Central memory CD8-positive, alpha-beta T cell (primary cell): Measurements from ENCODE around the gene FZD2.
"Not testable (repeated sequence)": the region's sequence is repeated elsewhere in the genome, so short reads cannot be mapped to it uniquely, and the experiment has no call there.

Experiments used
- ATAC-seq: fragments of 150-1000 bp; cut with Tn5 transposase; replicated peaks from 2 replicates; pipeline ENCODE4 v1.10.0; 2022; ENCODE audit warnings: mild to moderate bottlenecking, moderate FRiP score, moderate number of reproducible peaks; ENCODE audit not compliant: poor library complexity, severe bottlenecking; ENCODE audit errors: extremely low read depth
- DNase-seq, 2 donors: peaks; one replicate each; pipeline ENCODE4 v3.0.0; 2021; ENCODE audit warnings: low spot score in 2 of 2
- H3K27ac Mint-ChIP-seq: one replicate; pipeline ENCODE4 v1.8.0; 2022; ENCODE audit warnings: low read depth, mild to moderate bottlenecking, moderate library complexity, mixed read lengths
- H3K27me3 Mint-ChIP-seq: one replicate; pipeline ENCODE4 v1.8.0; 2022; ENCODE audit warnings: mixed read lengths
- H3K36me3 Mint-ChIP-seq: one replicate; pipeline ENCODE4 v1.8.0; 2022; ENCODE audit warnings: mild to moderate bottlenecking, moderate library complexity, mixed read lengths; ENCODE audit not compliant: insufficient read depth
- H3K4me1 Mint-ChIP-seq: one replicate; pipeline ENCODE4 v1.8.0; 2022; ENCODE audit warnings: mixed read lengths
- H3K4me3 Mint-ChIP-seq: one replicate; pipeline ENCODE4 v1.8.0; 2022; ENCODE audit warnings: mild to moderate bottlenecking, moderate library complexity, mixed read lengths
- H3K9me3 Mint-ChIP-seq: one replicate; pipeline ENCODE4 v1.8.0; 2022; ENCODE audit warnings: mixed read lengths

The FZD2 gene

GRCh38 chr17:44556832-44557606, at the start of gene FZD2:
Gene FZD2, plus strand, starts transcription at chr17:44557484. Its CDS starts 205 bp downstream, at chr17:44557689.
- Mint-ChIP-seq H3K4me1 (peaks cover 31% of the 10 kb centered on the region), H3K4me3 (peak within 1 kb of the TSS; percentile 98), H3K27ac (peak within 1 kb of the TSS; percentile 55), H3K27me3 (peaks cover 77% of the 10 kb centered on the region), H3K36me3 (peaks cover 5% of the 10 kb centered on the region), H3K9me3 (no peaks in the 10 kb centered on the region)
- peak; percentile 78 for ATAC-seq
- DNase-seq: peak; percentile 29 to 34

- H3K27ac Mint-ChIP-seq, H3K36me3 Mint-ChIP-seq, H3K4me3 Mint-ChIP-seq, DNase-seq, H3K9me3 Mint-ChIP-seq, H3K4me1 Mint-ChIP-seq, ATAC-seq: not testable (repeated sequence)
- H3K27me3 Mint-ChIP-seq: peaks cover 14% of the 10 kb centered on the region
Measured at GRCh38 chr17:44511241-44512134, 45.8 kb upstream of the FZD2 start.

- H3K27ac Mint-ChIP-seq: no peak overlapping the region
- ATAC-seq: no peak
- H3K4me1 Mint-ChIP-seq: no peaks in the 10 kb centered on the region
- peaks cover 30% of the 10 kb centered on the region for H3K27me3 Mint-ChIP-seq
- no peak overlapping the region for H3K4me3 Mint-ChIP-seq
- DNase-seq: no peak
- H3K9me3 Mint-ChIP-seq: no peaks in the 10 kb centered on the region
- H3K36me3 Mint-ChIP-seq: no peaks in the 10 kb centered on the region
Measured at GRCh38 chr17:44518032-44518431, 39.3 kb upstream of the FZD2 start.

GRCh38 chr17:44522883-44523671, 34.2 kb upstream of the FZD2 start:
- ATAC-seq (no peak), DNase-seq (peak in 1 of 2 donors; percentile 13)
- peaks cover 2% of the 10 kb centered on the region for H3K36me3 Mint-ChIP-seq
- H3K27me3 Mint-ChIP-seq: peaks cover 36% of the 10 kb centered on the region
- no peaks in the 10 kb centered on the region for H3K9me3 Mint-ChIP-seq
- no peaks in the 10 kb centered on the region for H3K4me1 Mint-ChIP-seq
- no peak overlapping the region for H3K27ac Mint-ChIP-seq
- no peak overlapping the region for H3K4me3 Mint-ChIP-seq

- Mint-ChIP-seq H3K4me3 (no peak overlapping the region), H3K9me3 (no peaks in the 10 kb centered on the region), H3K27me3 (peaks cover 31% of the 10 kb centered on the region), H3K36me3 (peaks cover 2% of the 10 kb centered on the region), H3K4me1 (no peaks in the 10 kb centered on the region), H3K27ac (no peak overlapping the region)
- no peak for DNase-seq
- ATAC-seq: no peak
Measured at GRCh38 chr17:44523672-44523972, 33.7 kb upstream of the FZD2 start.

GRCh38 chr17:44527102-44527501, 30.2 kb upstream of the FZD2 start:
- ATAC-seq: no peak
- H3K36me3 Mint-ChIP-seq: peaks cover 2% of the 10 kb centered on the region
- H3K27ac Mint-ChIP-seq: no peak overlapping the region
- H3K9me3 Mint-ChIP-seq: no peaks in the 10 kb centered on the region
- no peak for DNase-seq
- peaks cover 26% of the 10 kb centered on the region for H3K27me3 Mint-ChIP-seq
- H3K4me3 Mint-ChIP-seq: no peak overlapping the region
- H3K4me1 Mint-ChIP-seq: no peaks in the 10 kb centered on the region

GRCh38 chr17:44527954-44528353, 29.3 kb upstream of the FZD2 start:
- Mint-ChIP-seq H3K27me3 (peaks cover 31% of the 10 kb centered on the region), H3K36me3 (peaks cover 2% of the 10 kb centered on the region), H3K4me1 (no peaks in the 10 kb centered on the region), H3K9me3 (no peaks in the 10 kb centered on the region), H3K27ac (no peak overlapping the region), H3K4me3 (no peak overlapping the region)
- no peak for ATAC-seq
- DNase-seq: no peak

- H3K4me1 Mint-ChIP-seq: peaks cover 10% of the 10 kb centered on the region
- H3K36me3 Mint-ChIP-seq: peaks cover 4% of the 10 kb centered on the region
- no peak for DNase-seq
- H3K27ac Mint-ChIP-seq: no peak overlapping the region
- H3K9me3 Mint-ChIP-seq: no peaks in the 10 kb centered on the region
- ATAC-seq: no peak
- H3K4me3 Mint-ChIP-seq: no peak overlapping the region
- H3K27me3 Mint-ChIP-seq: peaks cover 20% of the 10 kb centered on the region
Measured at GRCh38 chr17:44529864-44530263, 27.4 kb upstream of the FZD2 start.

- Mint-ChIP-seq H3K36me3 (peaks cover 4% of the 10 kb centered on the region), H3K9me3 (no peaks in the 10 kb centered on the region), H3K4me1 (peaks cover 10% of the 10 kb centered on the region), H3K4me3 (no peak overlapping the region), H3K27me3 (peaks cover 11% of the 10 kb centered on the region), H3K27ac (no peak overlapping the region)
- no peak for DNase-seq
- ATAC-seq: no peak
Measured at GRCh38 chr17:44530896-44531418, 26.3 kb upstream of the FZD2 start.

GRCh38 chr17:44533533-44534246, 23.6 kb upstream of the FZD2 start:
- H3K9me3 Mint-ChIP-seq: no peaks in the 10 kb centered on the region
- H3K27ac Mint-ChIP-seq: peak overlapping the region; percentile 57
- H3K36me3 Mint-ChIP-seq: peaks cover 2% of the 10 kb centered on the region
- peaks cover 14% of the 10 kb centered on the region for H3K27me3 Mint-ChIP-seq
- peak; percentile 73 to 85 for DNase-seq
- peak; percentile 85 for ATAC-seq
- H3K4me1 Mint-ChIP-seq: peaks cover 10% of the 10 kb centered on the region
- H3K4me3 Mint-ChIP-seq: no peak overlapping the region

GRCh38 chr17:44536090-44536953, 21.0 kb upstream of the FZD2 start:
- ATAC-seq (no peak), DNase-seq (no peak)
- no peaks in the 10 kb centered on the region for H3K9me3 Mint-ChIP-seq
- peaks cover 2% of the 10 kb centered on the region for H3K36me3 Mint-ChIP-seq
- H3K27ac Mint-ChIP-seq: no peak overlapping the region
- H3K27me3 Mint-ChIP-seq: peaks cover 34% of the 10 kb centered on the region
- H3K4me3 Mint-ChIP-seq: no peak overlapping the region
- H3K4me1 Mint-ChIP-seq: peaks cover 10% of the 10 kb centered on the region
